ENCODE results near the gene CORIN.

Gene CORIN, protein sequence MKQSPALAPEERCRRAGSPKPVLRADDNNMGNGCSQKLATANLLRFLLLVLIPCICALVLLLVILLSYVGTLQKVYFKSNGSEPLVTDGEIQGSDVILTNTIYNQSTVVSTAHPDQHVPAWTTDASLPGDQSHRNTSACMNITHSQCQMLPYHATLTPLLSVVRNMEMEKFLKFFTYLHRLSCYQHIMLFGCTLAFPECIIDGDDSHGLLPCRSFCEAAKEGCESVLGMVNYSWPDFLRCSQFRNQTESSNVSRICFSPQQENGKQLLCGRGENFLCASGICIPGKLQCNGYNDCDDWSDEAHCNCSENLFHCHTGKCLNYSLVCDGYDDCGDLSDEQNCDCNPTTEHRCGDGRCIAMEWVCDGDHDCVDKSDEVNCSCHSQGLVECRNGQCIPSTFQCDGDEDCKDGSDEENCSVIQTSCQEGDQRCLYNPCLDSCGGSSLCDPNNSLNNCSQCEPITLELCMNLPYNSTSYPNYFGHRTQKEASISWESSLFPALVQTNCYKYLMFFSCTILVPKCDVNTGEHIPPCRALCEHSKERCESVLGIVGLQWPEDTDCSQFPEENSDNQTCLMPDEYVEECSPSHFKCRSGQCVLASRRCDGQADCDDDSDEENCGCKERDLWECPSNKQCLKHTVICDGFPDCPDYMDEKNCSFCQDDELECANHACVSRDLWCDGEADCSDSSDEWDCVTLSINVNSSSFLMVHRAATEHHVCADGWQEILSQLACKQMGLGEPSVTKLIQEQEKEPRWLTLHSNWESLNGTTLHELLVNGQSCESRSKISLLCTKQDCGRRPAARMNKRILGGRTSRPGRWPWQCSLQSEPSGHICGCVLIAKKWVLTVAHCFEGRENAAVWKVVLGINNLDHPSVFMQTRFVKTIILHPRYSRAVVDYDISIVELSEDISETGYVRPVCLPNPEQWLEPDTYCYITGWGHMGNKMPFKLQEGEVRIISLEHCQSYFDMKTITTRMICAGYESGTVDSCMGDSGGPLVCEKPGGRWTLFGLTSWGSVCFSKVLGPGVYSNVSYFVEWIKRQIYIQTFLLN

DNA sequence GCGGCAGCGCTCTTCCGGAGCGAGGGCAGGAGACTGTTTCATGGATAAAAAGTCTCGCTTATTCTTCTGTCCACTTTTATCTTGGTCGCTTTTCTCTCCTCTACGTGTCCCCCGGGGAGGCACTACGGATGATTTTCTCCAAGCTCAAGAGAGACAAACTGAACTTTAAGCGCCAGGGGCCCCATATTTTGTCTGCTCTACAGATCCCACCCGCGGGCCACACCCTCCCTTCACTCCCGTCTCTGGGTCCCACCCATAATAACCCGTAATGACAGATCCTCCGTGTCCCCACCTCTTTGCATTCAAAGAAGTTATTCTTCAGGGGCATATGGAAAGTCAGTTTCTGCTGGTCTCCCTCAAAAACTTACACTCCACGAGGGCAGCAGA lies at the start of gene CORIN:
Gene CORIN, minus strand, starts transcription at position 160 of the 387 bp plus-strand sequence. Its CDS starts 118 bp downstream, at position 42.
- in situ Hi-C loops (cut with MboI; ENCODE audit: low sequenced_read_pairs), result loop anchor here (25.0 kb wide), 1 partner anchor 126 kb away; no protein-coding TSS in a partner anchor

DNA sequence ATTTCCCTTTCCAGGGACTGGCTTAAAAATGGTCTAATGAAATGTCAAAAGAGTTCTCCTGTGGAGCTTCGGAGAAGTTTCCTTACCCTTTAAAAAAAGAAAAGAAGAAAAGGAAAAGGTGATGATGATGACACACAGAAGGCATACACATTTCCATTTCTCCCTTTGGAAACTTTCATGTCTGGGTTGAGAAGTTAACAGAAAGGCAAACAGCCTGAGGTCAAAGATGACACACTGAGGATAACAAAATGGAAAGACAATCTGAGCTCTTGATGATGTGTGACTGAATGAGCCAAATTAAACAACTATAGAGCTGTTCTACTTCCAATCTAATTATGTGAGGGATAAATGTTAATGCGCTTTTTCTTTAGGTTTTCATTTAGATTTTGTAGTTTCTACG lies 44.4 kb upstream of the CORIN start:
- in situ Hi-C loops (cut with MboI; ENCODE audit: low sequenced_read_pairs), result no loop called here

DNA sequence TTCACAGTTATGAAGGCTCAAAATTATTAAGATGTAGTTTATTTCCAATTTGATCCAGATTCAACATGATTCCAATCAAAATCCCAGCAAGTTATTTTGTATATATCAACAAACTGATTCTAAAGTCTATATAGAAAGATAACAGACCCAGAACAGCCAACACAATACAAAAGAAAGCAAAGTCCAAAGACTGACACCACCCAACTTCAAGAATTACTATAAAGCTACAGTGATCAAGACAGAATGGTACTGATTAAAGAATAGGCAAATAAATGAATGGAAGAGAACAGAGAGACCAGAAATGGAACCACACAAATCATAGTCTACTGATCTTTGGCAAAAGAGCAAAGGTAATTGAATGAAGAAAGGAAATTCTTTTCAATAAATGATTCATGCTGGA lies 41.6 kb upstream of the CORIN start:
- in situ Hi-C loops (cut with MboI; ENCODE audit: low sequenced_read_pairs), result no loop called here

DNA sequence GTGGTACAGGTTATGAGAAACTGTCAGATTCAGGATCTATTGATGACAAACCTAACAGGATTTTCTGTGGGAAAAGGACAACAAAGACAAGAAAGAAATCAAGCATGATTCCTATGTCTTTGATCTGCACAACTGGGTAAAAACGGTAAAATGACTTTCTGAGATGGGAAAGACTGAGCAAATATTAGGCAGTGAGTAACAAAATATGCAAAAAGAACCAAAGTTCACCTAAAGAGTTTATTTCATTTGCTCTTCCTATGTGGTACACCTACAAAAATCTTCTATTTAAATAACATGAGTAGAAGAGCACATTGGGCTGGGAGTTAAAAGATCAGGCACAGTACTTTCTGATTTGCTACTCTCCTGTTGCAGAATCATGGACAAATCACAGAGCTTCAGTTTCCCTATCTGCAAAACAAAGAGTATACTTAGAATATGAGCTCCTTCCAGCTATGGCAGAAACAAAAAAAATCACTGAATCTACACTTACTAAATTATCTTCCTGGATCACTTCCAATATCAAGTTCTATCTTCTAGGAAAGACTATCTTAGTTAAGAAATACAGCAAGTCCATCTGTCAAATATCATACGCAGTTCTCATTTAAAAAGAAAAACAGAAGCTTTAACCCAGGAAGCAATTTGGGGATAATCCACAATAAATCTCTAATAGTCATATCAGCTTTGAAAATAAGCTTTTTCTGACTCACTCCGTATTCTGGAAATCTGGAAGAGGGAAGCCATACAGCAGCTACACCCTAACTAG lies 39.1 kb upstream of the CORIN start:
- in situ Hi-C loops (cut with MboI; ENCODE audit: low sequenced_read_pairs), result no loop called here

DNA sequence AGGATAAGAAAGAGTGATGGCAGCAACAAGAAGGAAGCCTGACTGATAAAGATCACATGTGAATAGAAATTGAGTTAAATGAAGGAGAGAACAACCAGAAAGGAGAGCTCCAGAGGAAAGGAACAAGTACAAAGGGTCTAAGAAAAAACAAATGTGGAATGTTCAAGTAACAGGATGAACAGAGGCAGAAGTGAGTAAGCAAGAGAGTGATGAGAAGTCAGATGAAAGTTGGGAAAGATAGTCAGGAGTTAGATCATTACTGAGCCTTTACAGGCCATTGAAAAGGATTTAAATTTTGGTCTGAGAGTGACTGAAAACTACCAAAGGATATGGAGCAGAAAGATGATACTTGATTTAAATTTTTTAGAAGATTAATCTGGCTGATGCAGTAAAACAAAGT lies 38.4 kb upstream of the CORIN start:
- in situ Hi-C loops (cut with MboI; ENCODE audit: low sequenced_read_pairs), result no loop called here

DNA sequence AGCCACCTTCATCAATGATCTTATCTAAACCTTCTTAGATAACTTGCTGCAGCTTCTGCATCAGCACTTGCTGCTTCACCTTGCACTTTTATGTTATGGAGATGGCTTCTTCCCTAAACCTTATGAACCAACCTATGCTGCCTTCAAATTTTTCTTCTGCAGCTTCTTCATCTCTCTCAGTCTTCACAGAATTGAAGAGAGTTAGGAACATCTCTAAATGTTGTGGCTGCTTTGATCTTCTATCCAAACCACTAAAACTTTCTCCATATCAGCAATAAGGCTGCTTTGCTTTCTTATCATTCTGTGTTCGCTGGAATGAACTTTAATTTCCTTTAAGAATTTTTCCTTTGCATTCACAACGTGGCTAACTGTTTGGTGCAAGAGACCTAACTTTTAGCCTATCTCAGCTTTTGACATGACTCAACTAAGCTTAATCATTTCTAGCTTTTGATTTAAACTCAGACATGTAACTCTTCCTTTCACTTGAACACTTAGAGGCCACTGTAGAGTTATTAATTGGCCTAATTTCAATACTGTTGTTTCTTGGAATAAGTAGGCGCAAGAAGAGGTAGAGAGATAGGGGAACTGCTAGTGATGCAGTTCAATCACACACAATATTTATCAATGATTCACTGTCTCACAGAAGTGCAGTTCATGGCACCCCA lies 36.1 kb upstream of the CORIN start:
- in situ Hi-C loops (cut with MboI; ENCODE audit: low sequenced_read_pairs), result no loop called here

DNA sequence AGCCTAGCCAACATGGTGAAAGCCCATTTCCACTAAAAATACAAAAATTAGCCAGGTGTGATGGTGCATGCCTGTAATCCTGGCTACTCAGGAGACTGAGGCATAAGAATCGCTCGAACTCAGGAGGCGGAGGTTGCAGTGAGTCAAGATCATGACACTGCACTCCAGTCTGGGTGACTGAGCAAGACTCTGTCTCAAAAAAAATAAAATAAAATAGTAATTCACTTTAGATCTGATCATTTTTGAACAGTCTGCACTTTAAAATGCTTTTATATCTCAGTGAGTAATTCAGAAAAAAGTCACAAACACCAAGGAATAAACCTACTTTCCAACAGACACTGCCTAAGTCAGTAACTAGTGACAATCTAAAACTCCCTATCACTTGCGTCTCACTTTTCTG lies 25.6 kb upstream of the CORIN start:
- in situ Hi-C loops (cut with MboI; ENCODE audit: low sequenced_read_pairs), result no loop called here

DNA sequence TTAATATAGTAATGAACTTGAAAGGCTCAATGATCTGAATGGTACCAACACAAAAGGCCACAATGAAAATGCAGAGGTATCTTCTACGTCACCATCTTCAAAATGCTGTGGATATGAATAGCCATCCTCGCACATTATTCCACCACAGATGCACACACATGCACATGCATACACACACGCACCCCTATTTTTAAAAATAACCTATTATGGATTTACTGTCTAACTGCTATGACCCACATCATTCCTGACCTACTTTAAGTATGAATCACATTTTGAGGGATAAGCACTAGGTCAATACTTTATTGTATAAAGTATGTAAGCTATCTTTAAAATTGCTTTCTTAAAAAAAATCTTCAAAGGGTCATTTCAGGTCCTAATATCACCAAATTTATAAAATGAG lies 24.4 kb upstream of the CORIN start:
- in situ Hi-C loops (cut with MboI; ENCODE audit: low sequenced_read_pairs), result no loop called here

DNA sequence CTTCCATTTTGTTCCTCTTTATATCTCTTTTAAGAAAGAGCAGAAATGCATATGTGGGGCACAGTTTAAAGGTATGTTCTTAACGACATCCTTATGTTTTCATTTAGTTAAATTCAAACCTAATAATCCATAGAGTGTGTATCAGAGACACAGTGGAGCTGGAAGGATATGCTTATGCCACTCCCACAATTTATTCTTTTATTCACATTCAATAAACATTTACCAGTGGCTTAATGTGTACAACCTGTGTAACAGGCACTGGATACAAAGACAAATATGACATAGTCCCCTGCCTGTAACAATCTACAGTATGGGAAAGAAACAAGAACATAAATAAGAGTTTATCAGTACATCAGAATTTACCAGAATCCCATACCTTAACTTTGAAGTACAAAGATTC lies 22.4 kb upstream of the CORIN start:
- in situ Hi-C loops (cut with MboI; ENCODE audit: low sequenced_read_pairs), result no loop called here

DNA sequence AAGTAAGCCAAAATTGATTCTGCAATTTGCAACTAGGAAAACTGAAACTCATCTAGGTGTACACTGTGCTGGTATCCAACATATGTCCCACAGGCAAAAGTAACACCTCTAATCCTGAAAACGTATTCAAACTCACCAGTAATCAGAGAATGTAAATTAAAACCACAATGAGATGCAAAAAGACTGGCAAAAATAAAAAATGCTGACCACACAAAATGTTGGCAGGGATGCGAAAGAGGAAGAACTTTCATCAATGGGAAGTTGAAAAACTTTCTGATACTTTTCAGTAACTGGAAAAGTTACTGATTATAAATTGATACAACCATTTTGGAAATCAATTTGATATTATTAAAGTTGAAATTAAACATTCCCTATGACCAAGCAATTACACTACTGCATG lies 20.1 kb upstream of the CORIN start:
- in situ Hi-C loops (cut with MboI; ENCODE audit: low sequenced_read_pairs), result no loop called here

DNA sequence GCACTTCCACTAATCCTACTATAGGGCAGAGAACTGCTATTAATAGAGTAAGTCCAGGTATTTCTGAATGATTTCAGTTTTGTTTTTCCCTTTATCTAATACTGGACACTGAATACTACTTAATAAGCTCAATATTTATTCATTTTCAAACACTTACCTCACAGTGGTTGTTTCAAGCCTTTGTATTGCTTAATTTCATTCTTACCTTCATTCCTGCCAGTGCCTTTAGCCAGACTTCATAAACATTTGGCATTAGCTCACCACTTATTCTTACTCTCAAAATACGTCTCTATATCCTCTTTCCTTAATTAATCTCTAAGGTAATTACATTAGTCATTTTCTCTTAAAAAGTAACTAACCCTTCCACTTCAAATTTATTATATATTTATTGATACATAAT lies 18.8 kb upstream of the CORIN start:
- in situ Hi-C loops (cut with MboI; ENCODE audit: low sequenced_read_pairs), result no loop called here

DNA sequence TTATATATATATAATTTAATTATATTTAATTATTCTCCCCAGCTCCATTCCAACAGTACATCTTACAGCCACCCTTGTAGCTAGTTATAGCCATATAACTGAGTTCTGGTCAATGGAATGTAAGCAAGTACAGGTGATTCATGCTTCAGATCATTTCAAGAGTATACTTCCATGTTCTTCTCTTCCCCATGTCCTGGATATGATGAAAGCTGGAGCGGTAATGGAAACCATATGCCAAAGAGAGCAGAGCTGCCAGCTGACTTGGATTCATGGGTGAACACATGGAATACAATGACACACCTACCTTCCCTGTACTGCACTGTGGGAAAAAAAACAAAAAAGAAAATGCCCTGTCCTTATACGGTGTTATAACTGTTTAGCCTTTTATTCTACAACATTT lies 17.5 kb upstream of the CORIN start:
- in situ Hi-C loops (cut with MboI; ENCODE audit: low sequenced_read_pairs), result no loop called here

DNA sequence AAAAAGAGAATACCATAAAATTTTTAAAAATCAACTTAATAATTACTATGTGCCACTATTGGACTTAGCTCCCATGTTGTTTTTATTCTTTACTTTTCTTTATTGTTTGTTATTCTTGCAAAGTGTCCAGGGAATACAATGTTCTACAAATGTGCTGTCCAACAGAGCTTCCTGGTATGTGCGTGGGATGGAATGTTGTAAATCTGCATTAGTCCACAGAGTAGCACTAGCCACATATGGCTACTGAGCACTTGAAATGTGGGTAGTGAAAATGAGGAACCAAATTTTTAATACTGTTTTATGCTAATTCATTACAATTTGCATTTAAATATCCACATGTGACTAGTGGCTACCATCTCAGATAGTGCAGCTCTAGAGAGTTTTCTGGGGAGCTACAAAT lies 14.3 kb upstream of the CORIN start:
- in situ Hi-C loops (cut with MboI; ENCODE audit: low sequenced_read_pairs), result no loop called here

DNA sequence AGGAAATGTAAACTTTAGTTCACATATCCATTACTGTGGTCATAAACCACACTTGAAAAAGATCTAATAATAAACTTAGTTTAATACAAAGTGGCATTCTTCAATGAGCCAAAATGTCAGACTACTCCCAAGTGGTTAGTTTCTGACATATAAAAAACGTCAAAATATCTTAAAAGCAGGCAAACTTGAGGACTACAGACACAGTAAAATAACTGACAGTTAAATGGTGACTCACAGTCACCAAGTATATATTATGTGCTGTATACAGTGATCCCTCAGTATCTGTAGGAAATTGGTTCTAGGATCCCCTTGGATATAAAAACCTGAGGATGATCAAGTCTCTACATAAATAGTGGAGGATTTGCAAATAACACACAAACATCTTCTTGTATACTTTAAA lies 11.6 kb upstream of the CORIN start:
- in situ Hi-C loops (cut with MboI; ENCODE audit: low sequenced_read_pairs), result loop anchor here (25.0 kb wide), 1 partner anchor 137 kb away; no protein-coding TSS in a partner anchor

DNA sequence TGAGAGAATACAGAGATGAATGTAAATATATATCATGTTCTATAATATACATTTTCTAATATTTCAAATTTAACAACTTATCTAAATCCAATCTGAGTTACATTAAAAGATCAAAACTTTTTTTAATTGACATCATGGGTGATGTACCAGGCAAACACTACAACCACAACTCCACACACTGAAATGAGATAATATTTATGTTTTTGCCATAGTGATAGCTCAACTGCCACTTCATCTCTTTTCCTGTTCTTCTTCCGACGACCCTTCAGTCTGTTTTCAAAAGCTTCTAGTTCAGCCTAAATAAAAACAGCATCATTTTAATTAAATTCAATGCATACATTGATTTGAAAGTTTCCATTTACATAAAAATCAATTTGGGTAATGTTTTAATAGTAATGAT lies 10.2 kb upstream of the CORIN start:
- in situ Hi-C loops (cut with MboI; ENCODE audit: low sequenced_read_pairs), result loop anchor here (25.0 kb wide), 1 partner anchor 136 kb away; no protein-coding TSS in a partner anchor

DNA sequence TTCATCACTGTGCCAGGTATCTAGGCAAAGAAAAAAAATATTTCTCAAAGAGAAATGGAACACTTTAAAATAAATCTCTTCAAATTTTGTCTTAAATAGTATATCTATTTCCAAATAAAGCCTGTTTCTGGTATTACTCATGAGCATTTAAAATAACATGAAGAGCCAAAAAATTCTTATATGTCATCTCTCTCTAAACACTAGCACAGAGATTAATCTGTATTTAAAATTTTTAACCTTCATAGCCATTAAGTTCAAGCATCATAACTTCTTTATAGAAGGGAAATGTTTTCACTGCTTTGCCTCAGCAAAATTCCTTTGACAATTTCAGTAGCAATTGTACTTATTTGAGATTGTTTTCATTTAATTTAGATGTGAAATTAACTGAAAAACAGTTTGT lies 5.1 kb upstream of the CORIN start:
- in situ Hi-C loops (cut with MboI; ENCODE audit: low sequenced_read_pairs), result loop anchor here (25.0 kb wide), 1 partner anchor 131 kb away; no protein-coding TSS in a partner anchor

DNA sequence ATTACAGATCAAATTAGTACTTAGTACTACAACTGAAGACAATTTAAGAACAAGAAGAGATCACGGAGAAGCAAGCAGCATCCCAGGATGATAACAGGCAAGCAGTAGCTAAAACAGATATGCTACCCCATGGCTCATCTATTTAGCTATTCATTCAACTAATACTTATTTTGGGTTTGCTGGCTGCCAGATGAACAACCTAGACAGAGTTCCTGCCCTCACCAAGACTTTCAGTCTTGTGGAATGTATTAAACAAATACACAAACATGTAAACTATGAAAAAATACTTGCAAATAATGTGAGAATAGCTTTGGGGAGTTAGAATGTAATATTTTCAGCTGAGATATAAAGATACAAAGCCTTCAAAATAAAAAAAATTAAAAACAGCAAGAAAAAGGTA lies 2.4 kb upstream of the CORIN start:
- in situ Hi-C loops (cut with MboI; ENCODE audit: low sequenced_read_pairs), result loop anchor here (25.0 kb wide), 1 partner anchor 128 kb away; no protein-coding TSS in a partner anchor

DNA sequence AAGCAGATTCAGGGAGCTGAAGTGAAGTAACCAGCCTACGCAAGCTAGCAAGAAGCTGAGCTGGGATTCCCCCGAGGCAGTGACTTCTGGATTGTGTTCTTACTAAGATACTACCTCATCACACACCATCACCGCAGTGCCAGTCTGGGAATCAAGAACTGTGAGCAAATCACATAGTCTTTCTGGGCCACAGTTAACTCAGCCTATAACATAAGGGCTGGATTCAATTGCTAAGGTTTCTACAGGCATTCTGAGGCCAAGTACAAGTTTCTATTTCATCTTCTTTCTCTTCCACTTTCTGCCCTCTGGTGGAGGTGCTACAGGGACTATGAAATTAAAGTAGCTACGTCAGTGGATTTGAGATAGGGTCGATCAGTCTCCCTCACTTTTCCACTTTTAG lies 1.4 kb upstream of the CORIN start:
- in situ Hi-C loops (cut with MboI; ENCODE audit: low sequenced_read_pairs), result loop anchor here (25.0 kb wide), 1 partner anchor 127 kb away; no protein-coding TSS in a partner anchor

DNA sequence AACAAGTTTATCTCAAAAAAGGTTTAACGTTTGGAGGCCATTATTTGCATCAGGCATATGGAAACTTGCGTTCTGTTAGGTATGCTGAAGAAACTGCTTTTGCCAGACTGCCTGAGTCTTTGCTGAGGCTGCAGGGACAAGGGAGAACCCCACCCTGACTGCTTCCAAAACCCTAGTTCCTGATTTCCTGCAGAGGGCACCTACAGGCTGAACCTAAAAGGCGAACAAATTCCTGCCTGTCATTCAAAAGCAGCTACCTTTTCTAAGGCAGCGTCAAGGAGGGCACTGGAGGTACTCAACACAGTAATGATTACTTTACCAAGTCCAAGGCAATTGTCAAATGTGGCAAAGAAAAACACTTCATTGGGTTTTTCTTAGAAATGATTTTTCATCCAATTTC lies 578 bp upstream of the CORIN start:
- in situ Hi-C loops (cut with MboI; ENCODE audit: low sequenced_read_pairs), result loop anchor here (25.0 kb wide), 1 partner anchor 126 kb away; no protein-coding TSS in a partner anchor
